ENCODE results near the gene EYA2. TPM values are rescaled to one million over a fixed set of nuclear protein-coding genes. Genes with fewer than 3 reads are reported as not detected.

Gene EYA2
- not detected for total RNA-seq

GRCh38 chr20:46894579-46894958 lies at the start of gene EYA2:
Gene EYA2, plus strand, starts transcription at chr20:46894843. Its CDS starts 95,168 bp downstream, at chr20:46990011.
- Mint-ChIP-seq H3K36me3 (ENCODE audit: low read depth) (no peaks in the 10 kb centered on the region), H3K27ac (no peak within 1 kb of the TSS), H3K4me3 (no peak within 1 kb of the TSS), H3K4me1 (ENCODE audit: low read depth) (no peaks in the 10 kb centered on the region), H3K9me3 (no peaks in the 10 kb centered on the region), H3K27me3 (peaks cover 40% of the 10 kb centered on the region)
- TF ChIP-seq CTCF (IDR thresholded peaks at IDR 0.05) = no peak
- ChIA-PET POLR2A (no interaction called here), CTCF (no interaction called here)
- intact Hi-C loops (cut with micrococcal nuclease) = no loop called here
- no peak for ATAC-seq
- DNase-seq = no peak

- ChIA-PET POLR2A (interaction anchor here (0.7 kb wide), 2 partner anchors 27 to 386 kb away, joined by 3 read pairs; no protein-coding TSS in a partner anchor), CTCF (no interaction called here)
- Mint-ChIP-seq H3K36me3 (ENCODE audit: low read depth) (no peaks in the 10 kb centered on the region), H3K27ac (no peak overlapping the region), H3K27me3 (peaks cover 12% of the 10 kb centered on the region), H3K4me3 (no peak overlapping the region), H3K9me3 (peaks cover 3% of the 10 kb centered on the region), H3K4me1 (ENCODE audit: low read depth) (no peaks in the 10 kb centered on the region)
- DNase-seq = no peak
- ATAC-seq = no peak
- TF ChIP-seq CTCF (IDR thresholded peaks at IDR 0.05) = no peak
- intact Hi-C loops (cut with micrococcal nuclease) = no loop called here
Measured at GRCh38 chr20:46844965-46845364, 49.7 kb upstream of the EYA2 start.

GRCh38 chr20:46849269-46849668 lies 45.4 kb upstream of the EYA2 start:
- CTCF ChIA-PET = no interaction called here
- H3K27ac Mint-ChIP-seq = no peak overlapping the region
- POLR2A ChIA-PET = no interaction called here
- no peaks in the 10 kb centered on the region for H3K4me1 Mint-ChIP-seq (ENCODE audit: low read depth)
- H3K4me3 Mint-ChIP-seq = no peak overlapping the region
- no peaks in the 10 kb centered on the region for H3K36me3 Mint-ChIP-seq (ENCODE audit: low read depth)
- intact Hi-C loops (cut with micrococcal nuclease) = no loop called here
- DNase-seq = no peak
- H3K9me3 Mint-ChIP-seq = peaks cover 3% of the 10 kb centered on the region
- peaks cover 14% of the 10 kb centered on the region for H3K27me3 Mint-ChIP-seq
- no peak for ATAC-seq
- TF ChIP-seq CTCF (IDR thresholded peaks at IDR 0.05) = no peak

GRCh38 chr20:46849751-46850150 lies 44.9 kb upstream of the EYA2 start:
- CTCF ChIA-PET = no interaction called here
- TF ChIP-seq CTCF (IDR thresholded peaks at IDR 0.05) = no peak
- Mint-ChIP-seq H3K27ac (no peak overlapping the region), H3K4me3 (no peak overlapping the region), H3K9me3 (peaks cover 3% of the 10 kb centered on the region), H3K27me3 (peaks cover 14% of the 10 kb centered on the region), H3K36me3 (ENCODE audit: low read depth) (no peaks in the 10 kb centered on the region), H3K4me1 (ENCODE audit: low read depth) (no peaks in the 10 kb centered on the region)
- ATAC-seq (no peak), DNase-seq (no peak)
- intact Hi-C loops (cut with micrococcal nuclease) = no loop called here
- POLR2A ChIA-PET = no interaction called here

- H3K4me1 Mint-ChIP-seq (ENCODE audit: low read depth) = no peaks in the 10 kb centered on the region
- H3K27ac Mint-ChIP-seq = no peak overlapping the region
- ChIA-PET CTCF (no interaction called here), POLR2A (no interaction called here)
- no peak for TF ChIP-seq CTCF (IDR thresholded peaks at IDR 0.05)
- H3K27me3 Mint-ChIP-seq = peaks cover 14% of the 10 kb centered on the region
- H3K36me3 Mint-ChIP-seq (ENCODE audit: low read depth) = no peaks in the 10 kb centered on the region
- DNase-seq (no peak), ATAC-seq (no peak)
- no peak overlapping the region for H3K4me3 Mint-ChIP-seq
- H3K9me3 Mint-ChIP-seq = peaks cover 3% of the 10 kb centered on the region
- intact Hi-C loops (cut with micrococcal nuclease) = no loop called here
Measured at GRCh38 chr20:46850416-46850815, 44.2 kb upstream of the EYA2 start.
